NCI-H187 (cell line): ENCODE results near the gene FSTL5.

Experiments used
- DNase-seq, 2 experiments: peaks; one replicate each; lab custom pipeline; 2025; lab: John Stamatoyannopoulos, UW

The FSTL5 gene

GRCh38 chr4:161936625-161937550 lies 226.9 kb downstream of the FSTL5 start:
- DNase-seq = no peak

- no peak for DNase-seq
Observed at GRCh38 chr4:161931089-161931488, 232.7 kb downstream of the FSTL5 start.

- no peak for DNase-seq
Observed at GRCh38 chr4:161929956-161930355, 233.8 kb downstream of the FSTL5 start.

- DNase-seq = no peak
Observed at GRCh38 chr4:161926033-161926828, 237.6 kb downstream of the FSTL5 start.

- DNase-seq = no peak
Observed at GRCh38 chr4:161920304-161921052, 243.3 kb downstream of the FSTL5 start.

- DNase-seq = no peak
Observed at GRCh38 chr4:161919442-161920220, 244.2 kb downstream of the FSTL5 start.

GRCh38 chr4:161916035-161916434 lies 247.8 kb downstream of the FSTL5 start:
- DNase-seq = no peak

GRCh38 chr4:161907590-161907955 lies 256.2 kb downstream of the FSTL5 start:
- DNase-seq = no peak

GRCh38 chr4:161906836-161907589 lies 256.8 kb downstream of the FSTL5 start:
- DNase-seq = no peak

GRCh38 chr4:161900110-161900509 lies 263.7 kb downstream of the FSTL5 start:
- DNase-seq = no peak

GRCh38 chr4:161894493-161895167 lies 269.2 kb downstream of the FSTL5 start:
- no peak for DNase-seq

- no peak for DNase-seq
Observed at GRCh38 chr4:161894014-161894413, 269.8 kb downstream of the FSTL5 start.

GRCh38 chr4:161893566-161893965 lies 270.2 kb downstream of the FSTL5 start:
- DNase-seq = no peak

GRCh38 chr4:161892951-161893350 lies 270.8 kb downstream of the FSTL5 start:
- DNase-seq = no peak

GRCh38 chr4:161883157-161883556 lies 280.6 kb downstream of the FSTL5 start:
- no peak for DNase-seq

- DNase-seq = no peak
Observed at GRCh38 chr4:161881370-161881769, 282.4 kb downstream of the FSTL5 start.

- no peak for DNase-seq
Observed at GRCh38 chr4:161869511-161869910, 294.3 kb downstream of the FSTL5 start.

- DNase-seq = no peak
Observed at GRCh38 chr4:161856711-161857326, 307.0 kb downstream of the FSTL5 start.

- no peak for DNase-seq
Observed at GRCh38 chr4:161850631-161851030, 313.2 kb downstream of the FSTL5 start.

- no peak for DNase-seq
Observed at GRCh38 chr4:161841759-161842158, 322.0 kb downstream of the FSTL5 start.
